ENCODE data around the gene VEPH1. TPM values are rescaled to one million over a fixed set of nuclear protein-coding genes. Genes with fewer than 3 reads are reported as not detected.

Gene VEPH1
- total RNA-seq, 4 donors from 2014 or later, result 5.8 TPM; not detected in 3

DNA sequence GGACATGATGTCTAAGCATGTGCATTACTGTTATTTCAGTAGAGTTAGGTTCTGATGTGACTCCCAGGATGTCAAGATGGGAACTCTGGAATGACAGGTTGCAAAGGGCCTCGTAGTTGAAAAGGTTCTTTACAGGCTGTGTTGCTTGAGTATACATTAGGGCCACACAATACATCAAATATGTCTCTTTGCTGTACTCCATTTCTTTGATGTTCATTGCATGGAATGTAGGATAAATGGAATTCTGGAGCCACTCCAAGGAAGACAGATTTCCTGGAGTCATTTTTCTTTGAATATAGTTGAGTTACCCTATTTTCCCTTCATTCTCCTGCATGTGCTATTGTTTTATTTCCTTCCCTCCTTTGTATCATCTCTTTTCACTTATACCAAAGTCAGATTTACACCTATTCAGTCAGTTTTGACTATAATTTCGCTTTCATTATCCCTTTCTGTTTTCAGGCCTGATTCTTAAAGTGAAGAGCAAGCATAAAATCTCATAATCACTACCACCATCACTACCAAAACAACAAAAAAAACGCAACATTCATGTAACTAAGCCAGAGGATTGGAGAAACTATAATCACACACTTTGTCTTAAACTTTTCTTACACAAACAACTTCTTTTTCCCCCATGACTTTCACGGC, 127.8 kb downstream of the VEPH1 start:
- Histone ChIP-seq H3K4me1 (no peaks in the 10 kb centered on the region), H3K27me3 (no peaks in the 10 kb centered on the region), H3K4me3 (no peak overlapping the region), H3K27ac (no peak overlapping the region), H3K9me3 (no peaks in the 10 kb centered on the region), H3K36me3 (no peaks in the 10 kb centered on the region)
- no peak for DNase-seq
- no peak for TF ChIP-seq POLR2A (IDR thresholded peaks at IDR 0.05)
- TF ChIP-seq, protein P1, sequence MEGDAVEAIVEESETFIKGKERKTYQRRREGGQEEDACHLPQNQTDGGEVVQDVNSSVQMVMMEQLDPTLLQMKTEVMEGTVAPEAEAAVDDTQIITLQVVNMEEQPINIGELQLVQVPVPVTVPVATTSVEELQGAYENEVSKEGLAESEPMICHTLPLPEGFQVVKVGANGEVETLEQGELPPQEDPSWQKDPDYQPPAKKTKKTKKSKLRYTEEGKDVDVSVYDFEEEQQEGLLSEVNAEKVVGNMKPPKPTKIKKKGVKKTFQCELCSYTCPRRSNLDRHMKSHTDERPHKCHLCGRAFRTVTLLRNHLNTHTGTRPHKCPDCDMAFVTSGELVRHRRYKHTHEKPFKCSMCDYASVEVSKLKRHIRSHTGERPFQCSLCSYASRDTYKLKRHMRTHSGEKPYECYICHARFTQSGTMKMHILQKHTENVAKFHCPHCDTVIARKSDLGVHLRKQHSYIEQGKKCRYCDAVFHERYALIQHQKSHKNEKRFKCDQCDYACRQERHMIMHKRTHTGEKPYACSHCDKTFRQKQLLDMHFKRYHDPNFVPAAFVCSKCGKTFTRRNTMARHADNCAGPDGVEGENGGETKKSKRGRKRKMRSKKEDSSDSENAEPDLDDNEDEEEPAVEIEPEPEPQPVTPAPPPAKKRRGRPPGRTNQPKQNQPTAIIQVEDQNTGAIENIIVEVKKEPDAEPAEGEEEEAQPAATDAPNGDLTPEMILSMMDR (IDR thresholded peaks at IDR 0.05), result no peak

DNA sequence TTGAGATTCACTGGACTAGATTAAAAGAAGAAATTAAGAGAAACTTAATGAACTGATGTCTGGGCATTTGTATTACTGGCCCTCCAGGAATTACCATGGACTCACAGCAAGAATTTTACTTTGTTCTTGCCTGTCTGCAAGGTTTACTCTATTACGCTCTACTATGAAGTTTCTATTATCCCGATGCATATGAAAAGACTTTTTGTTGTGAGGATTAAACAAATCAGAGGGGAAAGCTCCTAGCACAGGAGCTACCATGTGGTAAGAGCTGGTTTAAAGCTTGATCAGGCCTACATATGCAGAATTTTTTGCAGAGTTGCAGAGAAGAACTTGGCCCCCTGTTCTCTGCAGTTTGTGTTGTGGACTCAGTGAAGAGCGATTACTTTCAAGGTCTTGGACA, 128.3 kb downstream of the VEPH1 start:
- no peak for DNase-seq
- no peak for TF ChIP-seq POLR2A (IDR thresholded peaks at IDR 0.05)
- TF ChIP-seq, protein P1 (IDR thresholded peaks at IDR 0.05), result no peak
- Histone ChIP-seq H3K36me3 (no peaks in the 10 kb centered on the region), H3K27ac (no peak overlapping the region), H3K4me1 (no peaks in the 10 kb centered on the region), H3K9me3 (no peaks in the 10 kb centered on the region), H3K27me3 (no peaks in the 10 kb centered on the region), H3K4me3 (no peak overlapping the region)

DNA sequence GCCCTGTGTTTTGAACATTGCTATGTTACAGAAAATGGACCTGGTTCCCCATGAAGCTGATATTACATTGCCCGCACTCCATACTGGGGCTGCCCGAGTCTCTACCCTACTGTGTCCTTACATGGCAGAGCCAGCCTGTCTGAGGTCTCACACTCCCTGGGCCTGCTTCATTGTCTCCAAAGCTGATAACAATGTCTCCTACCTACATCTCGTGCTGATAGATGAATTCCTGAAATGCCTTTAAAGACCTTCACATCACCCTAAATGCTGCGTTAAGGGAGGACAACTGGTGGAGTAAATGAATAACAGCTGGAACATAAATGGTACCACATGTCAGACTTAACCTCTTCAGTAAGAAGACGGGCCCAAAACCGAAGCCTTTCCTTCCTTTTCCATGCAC, 129.4 kb downstream of the VEPH1 start:
- Histone ChIP-seq H3K4me1 (no peaks in the 10 kb centered on the region), H3K27me3 (no peaks in the 10 kb centered on the region), H3K27ac (no peak overlapping the region), H3K36me3 (no peaks in the 10 kb centered on the region), H3K9me3 (no peaks in the 10 kb centered on the region), H3K4me3 (no peak overlapping the region)
- no peak for TF ChIP-seq POLR2A (IDR thresholded peaks at IDR 0.05)
- TF ChIP-seq, protein P1 (IDR thresholded peaks at IDR 0.05), result no peak
- DNase-seq, result no peak

DNA sequence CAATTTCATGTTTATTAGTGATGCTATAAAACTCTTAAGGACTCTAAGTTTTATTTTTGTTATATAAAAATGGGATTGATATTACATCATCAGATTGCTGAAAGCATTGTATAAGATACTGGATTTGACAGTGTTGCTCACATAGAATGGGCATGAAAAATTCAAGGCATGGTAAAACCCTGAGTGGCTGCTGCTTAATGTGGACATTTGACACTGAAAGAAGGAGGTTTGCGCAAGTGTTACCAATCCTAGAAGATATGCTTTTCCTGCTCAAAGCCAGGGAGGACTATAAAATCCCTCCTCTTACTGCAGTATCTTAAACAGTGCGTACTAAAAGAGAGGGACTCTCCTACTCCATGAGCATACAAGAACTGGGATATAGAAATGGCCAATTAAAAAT, 132.3 kb downstream of the VEPH1 start:
- H3K4me3 ChIP-seq, result no peak overlapping the region
- H3K27me3 ChIP-seq, result no peaks in the 10 kb centered on the region

DNA sequence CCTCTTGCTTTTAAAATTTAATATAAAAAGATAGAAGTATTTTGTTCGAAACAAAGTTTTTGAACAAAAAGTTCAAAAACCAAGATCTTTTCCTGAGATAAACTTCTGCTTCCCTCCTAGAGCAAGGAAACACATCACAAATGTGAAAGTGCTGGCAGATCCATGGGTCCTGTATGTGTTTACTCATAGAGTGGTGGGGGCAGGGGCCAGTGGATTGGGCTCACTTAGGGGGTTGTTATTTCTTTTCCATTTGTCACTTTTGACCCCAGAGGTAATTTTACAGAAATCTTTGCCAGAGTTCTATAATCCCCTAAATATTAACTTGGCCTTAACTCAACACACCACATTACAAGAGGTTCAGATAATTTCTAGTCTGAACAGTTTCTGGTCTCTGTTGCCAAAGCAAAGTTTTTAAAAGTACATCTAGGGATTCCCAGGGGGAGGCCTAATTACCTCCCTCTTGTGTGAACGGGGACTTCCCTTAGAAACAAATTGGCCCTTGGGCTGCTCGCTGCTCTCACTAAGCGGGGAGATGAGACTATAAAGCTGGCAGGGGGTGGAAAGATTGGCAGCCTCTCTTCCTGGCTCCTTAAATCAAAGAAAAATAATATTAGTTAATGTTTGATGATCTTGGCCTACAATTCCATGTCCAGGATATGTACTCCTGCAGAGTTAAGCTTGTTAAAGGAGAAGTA, 133.3 kb downstream of the VEPH1 start:
- H3K36me3 ChIP-seq, result no peaks in the 10 kb centered on the region
- no peak for DNase-seq
- no peak for TF ChIP-seq POLR2A (IDR thresholded peaks at IDR 0.05)
- TF ChIP-seq, protein P1 (IDR thresholded peaks at IDR 0.05), result no peak
- H3K27me3 ChIP-seq, result no peaks in the 10 kb centered on the region
- no peak overlapping the region for H3K4me3 ChIP-seq
- no peak overlapping the region for H3K27ac ChIP-seq
- no peaks in the 10 kb centered on the region for H3K9me3 ChIP-seq
- no peaks in the 10 kb centered on the region for H3K4me1 ChIP-seq

More for the DNA sequence above, 132.3 kb downstream of the VEPH1 start:
- DNase-seq, result no peak
- Histone ChIP-seq H3K27ac (no peak overlapping the region), H3K4me1 (no peaks in the 10 kb centered on the region), H3K36me3 (no peaks in the 10 kb centered on the region), H3K9me3 (no peaks in the 10 kb centered on the region)
- no peak for TF ChIP-seq POLR2A (IDR thresholded peaks at IDR 0.05)
- TF ChIP-seq, protein P1 (IDR thresholded peaks at IDR 0.05), result no peak

Measured in Peyer's patch (tissue), 4 donors.